HTERT RPE-1 (cell line): ENCODE results near the gene DLL4.

ENCODE experiments used
- in situ Hi-C: fragments of 300-500 bp; cut with MboI; formaldehyde crosslinking; loops from 4 replicates; pipeline ENCODE4 v1.14.3; 2020; ENCODE audit warnings: low sequenced_read_pairs

DLL4 gene

DNA sequence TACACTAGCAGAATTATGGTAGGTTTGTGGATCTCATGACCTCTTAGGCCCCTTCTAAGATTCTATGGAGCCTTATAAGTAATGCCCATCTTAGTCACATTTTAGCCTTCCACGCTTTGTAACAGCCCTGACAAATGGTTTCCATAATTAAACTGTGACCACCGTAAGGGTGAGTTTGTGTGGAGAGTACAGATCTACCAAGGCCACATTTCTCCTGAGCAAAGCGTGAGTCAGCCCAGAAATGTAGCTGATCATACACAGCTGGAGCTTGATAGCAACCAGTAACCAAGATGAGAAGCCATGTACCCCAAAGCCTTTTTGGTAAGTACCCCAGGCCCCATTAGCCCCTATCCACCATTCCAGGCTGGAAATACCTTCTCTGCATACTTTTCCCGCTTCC, 55.8 kb downstream of the DLL4 start:
- in situ Hi-C loops: no loop called here

DNA sequence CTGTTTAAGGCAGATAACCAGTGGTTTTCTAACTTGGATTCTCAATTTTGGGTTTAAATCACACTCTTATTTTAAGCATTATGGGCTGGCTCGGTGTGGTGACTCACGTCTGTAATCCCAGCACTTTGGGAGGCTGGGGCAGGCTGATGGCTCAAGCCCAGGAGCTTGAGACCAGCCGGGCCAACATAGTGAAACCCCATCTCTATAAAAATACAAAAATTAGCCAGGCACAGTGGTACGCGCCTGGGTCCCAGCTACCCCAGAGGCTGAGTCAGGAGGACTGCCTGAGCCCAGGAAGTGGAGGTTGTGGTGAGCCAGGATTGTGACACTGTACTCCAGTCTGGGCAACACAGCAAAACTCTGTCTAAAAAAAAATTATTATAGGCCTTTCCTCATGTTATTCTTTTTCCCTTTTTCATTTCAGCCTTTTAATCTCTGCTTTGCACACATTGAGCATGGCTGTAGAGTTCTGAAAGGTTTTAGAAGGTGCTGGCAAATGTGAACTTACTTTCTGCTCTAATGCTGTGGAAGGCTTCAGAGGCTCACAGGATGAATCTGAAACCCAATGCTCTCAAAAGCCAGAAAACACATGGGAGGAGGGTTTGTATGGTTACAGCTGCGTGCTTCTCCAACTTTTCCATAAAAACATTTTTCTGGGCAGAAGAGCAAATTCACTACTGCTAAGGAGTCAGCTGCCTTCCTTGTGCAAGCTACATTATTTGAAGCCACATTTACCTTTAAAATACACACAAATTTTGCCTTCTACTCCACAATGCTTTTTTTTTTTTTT, 56.6 kb downstream of the DLL4 start:
- in situ Hi-C loops: no loop called here

DNA sequence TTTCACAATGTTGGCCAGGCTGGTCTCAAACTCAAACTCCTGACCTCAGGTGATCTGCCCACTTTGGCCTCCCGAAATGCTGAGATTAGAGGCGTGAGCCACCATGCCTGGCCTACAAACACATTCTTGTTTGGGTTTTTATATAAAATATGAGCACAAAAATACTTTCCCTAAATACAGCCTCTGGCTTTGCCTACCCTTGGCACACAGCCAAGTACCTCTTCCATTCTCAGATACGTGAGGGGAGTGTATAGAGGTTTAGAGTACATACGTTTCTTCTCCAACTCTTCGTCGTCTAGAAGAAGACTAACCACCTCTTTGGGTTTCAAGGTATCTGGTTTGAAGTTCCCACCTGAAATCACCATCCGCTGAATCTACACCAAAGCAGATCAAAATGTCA, 57.7 kb downstream of the DLL4 start:
- in situ Hi-C loops: no loop called here

DNA sequence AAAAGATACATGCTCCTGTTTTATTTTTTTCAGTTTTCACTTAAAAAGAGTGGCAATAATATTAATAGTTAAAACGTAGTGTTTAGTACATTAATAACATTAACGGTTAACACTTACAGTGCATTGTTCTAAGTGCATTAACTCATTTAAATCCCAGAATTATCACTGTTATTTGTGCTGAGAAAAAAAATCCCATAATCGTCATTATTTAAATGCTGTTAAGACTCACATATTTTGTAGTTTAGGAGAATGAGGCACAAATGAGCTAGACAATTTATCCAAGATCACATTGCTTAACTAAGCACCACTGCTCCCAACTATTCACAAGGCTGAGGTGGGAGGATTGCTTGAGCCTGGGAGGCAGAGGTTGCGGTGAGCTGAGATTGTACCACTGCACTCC, 59.0 kb downstream of the DLL4 start:
- in situ Hi-C loops: no loop called here
